Smooth muscle cell (in vitro differentiated cells): ENCODE measurements around the gene ADK. TPM values are rescaled to one million over a fixed set of nuclear protein-coding genes. Genes with fewer than 3 reads are reported as not detected.

Experiments
- DNase-seq: peaks from one replicate; lab custom pipeline; 2025; ENCODE audit not compliant: unreplicated experiment; lab: John Stamatoyannopoulos, UW
- H2AFZ ChIP-seq: fragments of 200-600 bp; sonication (generic); 2 replicates; pipeline ENCODE4 v1.6.0; 2016; ENCODE audit warnings: antibody characterized with exemption, low read depth, mild to moderate bottlenecking
- H3F3A ChIP-seq: fragments of 200-600 bp; sonication (generic); 2 replicates; pipeline ENCODE4 v1.6.0; 2017; ENCODE audit warnings: antibody characterized with exemption, low read depth
- H3K27ac ChIP-seq: fragments of 200-600 bp; sonication (generic); 2 replicates; pipeline ENCODE4 v1.5.1; 2016; ENCODE audit warnings: low read depth, mild to moderate bottlenecking
- H3K27me3 ChIP-seq: fragments of 200-600 bp; sonication (generic); 2 replicates; pipeline ENCODE4 v1.6.1; 2016; ENCODE audit warnings: low read depth, mild to moderate bottlenecking
- H3K36me3 ChIP-seq: fragments of 200-600 bp; sonication (generic); 2 replicates; pipeline ENCODE4 v1.5.1; 2016; ENCODE audit warnings: low read depth
- H3K4me1 ChIP-seq: fragments of 200-600 bp; sonication (generic); 2 replicates; pipeline ENCODE4 v1.5.1; 2016; ENCODE audit warnings: low read depth
- H3K4me2 ChIP-seq: fragments of 200-600 bp; sonication (generic); 2 replicates; pipeline ENCODE4 v1.6.0; 2016; ENCODE audit warnings: mild to moderate bottlenecking
- H3K4me3 ChIP-seq: fragments of 200-600 bp; sonication (generic); 2 replicates; pipeline ENCODE4 v1.5.1; 2016; ENCODE audit warnings: mild to moderate bottlenecking
- H3K79me2 ChIP-seq: fragments of 200-600 bp; sonication (generic); 2 replicates; pipeline ENCODE4 v1.6.0; 2016; ENCODE audit warnings: low read depth, mild to moderate bottlenecking
- H3K9ac ChIP-seq: fragments of 200-600 bp; sonication (generic); 2 replicates; pipeline ENCODE4 v1.6.0; 2016; ENCODE audit warnings: low read depth
- H3K9me3 ChIP-seq: fragments of 200-600 bp; sonication (generic); replicated peaks from 2 replicates; pipeline ENCODE4 v1.5.1; 2016; ENCODE audit warnings: low read depth
- H4K20me1 ChIP-seq: fragments of 200-600 bp; sonication (generic); 2 replicates; pipeline ENCODE4 v1.6.0; 2016; ENCODE audit warnings: low read depth
- WGBS: methylation state at CpG from one replicate; pipeline ENCODE4 v1.1.7; 2016; ENCODE audit warnings: low lambda C conversion rate; 5-methylcytosine and 5-hydroxymethylcytosine counted together
- polyA plus RNA-seq: library from polyadenylated mRNA; unstranded; fragments of >200 nt; fragmentation: Nextera tagmentation; extraction: Ambion mirVana; gene quantifications from 2 replicates; pipeline ENCODE4 v1.2.1, GENCODE V29; 2016
- total RNA-seq: library from RNA; depleted of rRNA; stranded (reverse); fragments of >200 nt; gene quantifications from 2 replicates; pipeline ENCODE4 v1.2.3, GENCODE V29; 2014
- TF ChIP-seq, protein P1 (sequence below): fragments of 200-600 bp; sonication (generic); IDR thresholded peaks from 2 replicates; pipeline ENCODE4 v1.5.1; 2017; ENCODE audit warnings: borderline replicate concordance, mild to moderate bottlenecking, antibody characterized with exemption; ENCODE audit not compliant: insufficient read depth, poor library complexity, severe bottlenecking

ADK gene
- total and polyA plus RNA-seq, 2 experiments from 2014 or later, result 19.4 to 25.1 TPM

DNA sequence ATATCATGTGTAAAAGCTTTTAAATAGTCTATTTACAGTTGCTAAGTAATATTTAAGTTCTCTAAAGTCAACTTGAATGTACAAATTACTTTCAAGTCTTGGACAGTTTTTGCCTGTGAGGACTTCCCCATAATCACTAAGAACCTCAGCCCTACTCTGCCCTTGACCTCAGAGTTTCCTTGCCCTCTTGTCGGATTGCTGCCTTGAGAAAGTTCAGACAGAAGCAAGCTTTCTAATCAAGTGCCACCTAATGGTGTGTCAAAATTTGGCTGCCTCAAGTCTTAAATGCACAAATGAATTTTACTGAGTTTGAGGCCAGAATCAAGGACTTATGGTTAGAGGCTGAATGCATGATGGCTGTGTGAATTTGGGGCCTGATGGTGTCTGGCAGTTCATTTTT, 587.0 kb downstream of the ADK start:
- Histone ChIP-seq H3K9me3 (no peaks in the 10 kb centered on the region), H3K27me3 (no peaks in the 10 kb centered on the region), H3K36me3 (no peaks in the 10 kb centered on the region), H3K27ac (no peak overlapping the region), H3F3A (no peaks in the 10 kb centered on the region), H3K4me3 (no peak overlapping the region), H3K4me2 (no peak overlapping the region), H4K20me1 (no peaks in the 10 kb centered on the region), H3K9ac (no peak overlapping the region), H3K79me2 (no peaks in the 10 kb centered on the region), H2AFZ (no peak overlapping the region), H3K4me1 (no peaks in the 10 kb centered on the region)
- TF ChIP-seq, protein P1, sequence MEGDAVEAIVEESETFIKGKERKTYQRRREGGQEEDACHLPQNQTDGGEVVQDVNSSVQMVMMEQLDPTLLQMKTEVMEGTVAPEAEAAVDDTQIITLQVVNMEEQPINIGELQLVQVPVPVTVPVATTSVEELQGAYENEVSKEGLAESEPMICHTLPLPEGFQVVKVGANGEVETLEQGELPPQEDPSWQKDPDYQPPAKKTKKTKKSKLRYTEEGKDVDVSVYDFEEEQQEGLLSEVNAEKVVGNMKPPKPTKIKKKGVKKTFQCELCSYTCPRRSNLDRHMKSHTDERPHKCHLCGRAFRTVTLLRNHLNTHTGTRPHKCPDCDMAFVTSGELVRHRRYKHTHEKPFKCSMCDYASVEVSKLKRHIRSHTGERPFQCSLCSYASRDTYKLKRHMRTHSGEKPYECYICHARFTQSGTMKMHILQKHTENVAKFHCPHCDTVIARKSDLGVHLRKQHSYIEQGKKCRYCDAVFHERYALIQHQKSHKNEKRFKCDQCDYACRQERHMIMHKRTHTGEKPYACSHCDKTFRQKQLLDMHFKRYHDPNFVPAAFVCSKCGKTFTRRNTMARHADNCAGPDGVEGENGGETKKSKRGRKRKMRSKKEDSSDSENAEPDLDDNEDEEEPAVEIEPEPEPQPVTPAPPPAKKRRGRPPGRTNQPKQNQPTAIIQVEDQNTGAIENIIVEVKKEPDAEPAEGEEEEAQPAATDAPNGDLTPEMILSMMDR, result no peak
- DNase-seq, result no peak
- WGBS, result 89% methylated on average over 1 of the region's 1 CpG

DNA sequence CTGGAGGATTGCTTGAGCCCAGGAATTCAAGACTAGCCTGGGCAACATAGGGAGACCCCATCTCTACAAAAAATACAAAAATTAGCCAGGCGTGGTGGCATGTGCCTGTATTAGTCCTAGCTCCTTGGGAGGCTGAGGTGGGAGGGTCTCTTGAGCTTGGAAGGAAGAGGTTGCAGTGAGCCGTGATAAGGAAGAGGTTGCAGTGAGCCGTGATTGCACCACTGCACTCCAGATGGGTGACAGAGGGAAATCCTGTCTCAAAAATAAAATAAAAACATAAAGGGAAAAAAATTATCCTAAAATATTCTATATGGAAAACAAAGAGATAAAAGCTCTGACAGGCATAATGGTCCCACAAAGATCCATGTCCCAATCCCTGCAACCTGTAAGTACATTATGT, 587.5 kb downstream of the ADK start:
- H3K9ac ChIP-seq, result no peak overlapping the region
- H3K79me2 ChIP-seq, result no peaks in the 10 kb centered on the region
- DNase-seq, result no peak
- no peak overlapping the region for H3K4me2 ChIP-seq
- H3K27me3 ChIP-seq, result no peaks in the 10 kb centered on the region
- TF ChIP-seq, protein P1, result no peak
- no peaks in the 10 kb centered on the region for H3K9me3 ChIP-seq
- no peaks in the 10 kb centered on the region for H3K36me3 ChIP-seq
- no peak overlapping the region for H2AFZ ChIP-seq
- H3K27ac ChIP-seq, result no peak overlapping the region
- no peak overlapping the region for H3K4me3 ChIP-seq
- no peaks in the 10 kb centered on the region for H4K20me1 ChIP-seq
- H3K4me1 ChIP-seq, result no peaks in the 10 kb centered on the region
- no peaks in the 10 kb centered on the region for H3F3A ChIP-seq
- WGBS, result 88% methylated on average over 3 of the region's 3 CpGs

DNA sequence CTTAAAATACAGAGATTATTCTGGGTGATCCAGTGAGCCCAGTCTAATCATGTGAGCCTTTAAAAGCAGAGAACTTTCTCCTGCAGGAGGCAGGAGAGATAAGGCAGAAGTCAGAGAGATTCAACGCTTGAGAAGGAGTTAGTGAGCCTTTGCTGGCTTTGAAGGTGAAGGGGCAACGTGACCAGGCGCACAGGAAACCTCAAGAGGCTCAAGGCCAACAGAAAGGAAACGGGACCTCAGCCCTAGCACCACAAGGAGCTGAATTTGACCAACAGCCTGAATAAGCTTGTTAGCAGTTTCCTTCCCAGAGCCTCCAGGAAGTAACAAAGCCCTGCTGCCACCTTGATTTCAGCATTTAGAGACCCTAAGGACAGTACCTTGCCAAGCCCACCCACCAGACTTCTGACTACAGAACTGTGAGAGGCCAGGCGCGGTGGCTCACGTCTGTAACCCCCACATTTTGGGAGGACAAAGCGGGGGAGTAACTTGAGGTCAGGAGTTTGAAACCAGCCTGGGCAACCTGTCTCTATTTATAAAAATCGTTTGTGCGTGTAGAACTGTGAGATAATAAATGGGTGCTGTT, 588.1 kb downstream of the ADK start:
- Histone ChIP-seq H2AFZ (no peak overlapping the region), H3K4me1 (no peaks in the 10 kb centered on the region), H3K4me2 (no peak overlapping the region), H4K20me1 (no peaks in the 10 kb centered on the region), H3K4me3 (no peak overlapping the region), H3K36me3 (no peaks in the 10 kb centered on the region), H3F3A (no peaks in the 10 kb centered on the region), H3K9me3 (no peaks in the 10 kb centered on the region), H3K27me3 (no peaks in the 10 kb centered on the region), H3K27ac (no peak overlapping the region), H3K9ac (no peak overlapping the region), H3K79me2 (no peaks in the 10 kb centered on the region)
- TF ChIP-seq, protein P1, result no peak
- 86% methylated on average over 10 of the region's 10 CpGs for WGBS
- DNase-seq, result no peak

DNA sequence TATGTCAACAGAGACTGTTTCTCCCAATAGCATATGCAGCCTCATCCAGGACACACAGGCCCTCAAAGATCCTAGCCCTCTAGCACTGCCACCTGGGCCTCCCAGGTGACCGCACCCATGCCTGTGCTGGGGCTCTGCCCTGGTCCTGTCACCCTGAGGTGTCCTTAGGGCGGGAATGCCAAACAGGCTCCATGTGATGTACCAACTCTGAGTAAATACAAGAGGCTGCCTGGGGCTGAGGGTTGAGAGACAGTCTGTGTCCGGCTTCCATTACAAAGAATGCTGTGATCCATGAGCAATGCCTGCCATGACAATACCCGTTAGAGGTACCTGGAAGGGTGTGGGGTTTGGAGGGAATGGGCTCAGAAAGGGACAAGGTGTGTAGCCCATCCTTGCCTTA, 592.4 kb downstream of the ADK start:
- Histone ChIP-seq H2AFZ (no peak overlapping the region), H3K4me3 (no peak overlapping the region), H3K27me3 (no peaks in the 10 kb centered on the region), H3F3A (no peaks in the 10 kb centered on the region), H4K20me1 (no peaks in the 10 kb centered on the region), H3K36me3 (no peaks in the 10 kb centered on the region), H3K4me2 (no peak overlapping the region), H3K4me1 (no peaks in the 10 kb centered on the region), H3K79me2 (no peaks in the 10 kb centered on the region), H3K27ac (no peak overlapping the region), H3K9me3 (no peaks in the 10 kb centered on the region), H3K9ac (no peak overlapping the region)
- 92% methylated on average over 4 of the region's 4 CpGs for WGBS
- DNase-seq, result no peak
- TF ChIP-seq, protein P1, result no peak
